Raji (cell line): ENCODE measurements around the gene SEC24B.
A peak's percentile ranks its signal among the peaks of the same experiment; 100 is the strongest.

Source experiments
- POLR2A ChIP-seq: IDR thresholded peaks from 2 replicates; pipeline ENCODE4 v1.6.1; 2011; ENCODE audit warnings: low read depth, low read length, control low read depth; ENCODE audit not compliant: insufficient read depth

The SEC24B gene

GRCh38 chr4:109433205-109434006 is at the start of gene SEC24B:
Gene SEC24B, plus strand, starts transcription at chr4:109433815. Its CDS starts 55 bp downstream, at chr4:109433870.
- TF ChIP-seq POLR2A = peak; percentile 91

- TF ChIP-seq POLR2A = no peak
Measured at GRCh38 chr4:109383823-109384222, 49.8 kb upstream of the SEC24B start.

- no peak for TF ChIP-seq POLR2A
Measured at GRCh38 chr4:109385260-109385659, 48.4 kb upstream of the SEC24B start.

GRCh38 chr4:109389369-109390114 is 44.1 kb upstream of the SEC24B start:
- no peak for TF ChIP-seq POLR2A

- no peak for TF ChIP-seq POLR2A
Measured at GRCh38 chr4:109390115-109390768, 43.4 kb upstream of the SEC24B start.

- TF ChIP-seq POLR2A = no peak
Measured at GRCh38 chr4:109395694-109396093, 37.9 kb upstream of the SEC24B start.

- TF ChIP-seq POLR2A = no peak
Measured at GRCh38 chr4:109398928-109399327, 34.7 kb upstream of the SEC24B start.

GRCh38 chr4:109406337-109406931 is 27.2 kb upstream of the SEC24B start:
- no peak for TF ChIP-seq POLR2A

- no peak for TF ChIP-seq POLR2A
Measured at GRCh38 chr4:109407027-109407737, 26.4 kb upstream of the SEC24B start.

GRCh38 chr4:109408711-109409110 is 24.9 kb upstream of the SEC24B start:
- TF ChIP-seq POLR2A = no peak

GRCh38 chr4:109410226-109410625 is 23.4 kb upstream of the SEC24B start:
- TF ChIP-seq POLR2A = no peak

GRCh38 chr4:109410776-109411175 is 22.8 kb upstream of the SEC24B start:
- TF ChIP-seq POLR2A = no peak

GRCh38 chr4:109411964-109412363 is 21.7 kb upstream of the SEC24B start:
- TF ChIP-seq POLR2A = no peak

- no peak for TF ChIP-seq POLR2A
Measured at GRCh38 chr4:109412776-109413175, 20.8 kb upstream of the SEC24B start.

- no peak for TF ChIP-seq POLR2A
Measured at GRCh38 chr4:109414938-109415337, 18.7 kb upstream of the SEC24B start.
